IgD-negative memory B cell (primary cell): ENCODE results near the gene DEFB131B. TPM values are rescaled to one million over a fixed set of nuclear protein-coding genes. Genes with fewer than 3 reads are reported as not detected.
"Not testable (repeated sequence)": the region's sequence is repeated elsewhere in the genome, so short reads cannot be mapped to it uniquely, and the experiment has no call there.

Experiments
- H3K27ac Mint-ChIP-seq, 3 donors: one replicate each; pipeline ENCODE4 v1.8.0; 2020 to 2022; ENCODE audit warnings: mild to moderate bottlenecking in 3 of 3, mixed read lengths in 3 of 3, moderate library complexity in 1 of 3
- H3K27me3 Mint-ChIP-seq: one replicate; pipeline ENCODE4 v1.8.0; 2021; ENCODE audit warnings: mixed read lengths
- H3K36me3 Mint-ChIP-seq: one replicate; pipeline ENCODE4 v1.8.0; 2020; ENCODE audit warnings: mild to moderate bottlenecking, mixed read lengths
- H3K4me1 Mint-ChIP-seq, 3 donors: one replicate each; pipeline ENCODE4 v1.8.0; 2020 to 2022; ENCODE audit warnings: mixed read lengths in 3 of 3, mild to moderate bottlenecking in 1 of 3
- H3K4me3 Mint-ChIP-seq, 4 donors: one replicate each; pipeline ENCODE4 v1.8.0; 2020 to 2022; ENCODE audit warnings: mild to moderate bottlenecking in 4 of 4, mixed read lengths in 4 of 4, moderate library complexity in 3 of 4
- H3K9me3 Mint-ChIP-seq, 3 donors: one replicate each; pipeline ENCODE4 v1.8.0; 2020 to 2021; ENCODE audit warnings: mixed read lengths in 3 of 3, mild to moderate bottlenecking in 1 of 3
- polyA plus RNA-seq: library from polyadenylated mRNA; unstranded; fragments of 300-500 nt; fragmentation: Illumina TruSeq; gene quantifications from one replicate; pipeline ENCODE4 v1.2.3, GENCODE V29; 2021

DEFB131B gene, protein sequence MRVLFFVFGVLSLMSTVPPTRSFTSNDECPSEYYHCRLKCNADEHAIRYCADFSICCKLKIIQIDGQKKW
- polyA plus RNA-seq = not detected

DNA sequence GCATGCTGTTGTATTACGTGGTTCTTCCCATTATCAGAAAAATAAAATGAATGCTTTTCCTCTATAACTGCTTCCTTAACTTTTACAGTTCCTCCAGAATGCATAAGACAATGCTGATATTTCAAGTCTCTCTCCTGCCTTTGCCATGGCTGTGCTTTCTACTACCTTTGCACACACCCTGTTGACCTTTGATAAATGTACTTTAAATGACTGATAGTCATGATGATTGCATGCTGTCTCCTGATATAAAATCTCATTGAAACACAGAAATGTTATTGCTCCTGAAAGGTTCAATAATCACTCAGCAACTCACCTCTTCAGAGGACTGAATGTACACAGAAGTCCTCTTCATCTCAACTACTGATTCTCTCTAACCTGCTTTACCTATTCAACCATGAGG lies at the start of gene DEFB131B:
TSS of gene DEFB131B (plus strand) at position 395 of the 400 bp plus-strand sequence. CDS start at position 395, 0 bp downstream.
- not testable (repeated sequence) for H3K27ac Mint-ChIP-seq, H3K9me3 Mint-ChIP-seq, H3K4me3 Mint-ChIP-seq, H3K4me1 Mint-ChIP-seq, H3K27me3 Mint-ChIP-seq
- H3K36me3 Mint-ChIP-seq = peaks cover 12% of the 10 kb centered on the region

DNA sequence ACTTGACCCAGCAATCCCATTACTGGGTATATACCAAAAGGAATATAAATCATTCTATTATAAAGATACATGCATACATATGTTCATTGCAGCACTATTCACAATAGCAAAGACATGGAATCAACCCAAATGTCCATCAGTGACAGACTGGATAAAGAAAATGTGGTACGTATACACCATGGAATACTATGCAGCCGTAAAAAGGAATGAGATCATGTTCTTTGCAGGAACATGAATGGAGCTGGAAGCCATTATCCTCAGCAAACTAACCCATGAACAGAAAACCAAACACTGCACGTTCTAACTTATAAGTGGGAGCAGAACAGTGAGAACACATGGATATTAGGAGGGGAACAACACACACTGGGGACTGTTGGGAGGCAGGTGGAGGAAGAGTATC lies 49.0 kb upstream of the DEFB131B start:
- H3K27ac Mint-ChIP-seq, H3K27me3 Mint-ChIP-seq, H3K36me3 Mint-ChIP-seq, H3K4me1 Mint-ChIP-seq, H3K4me3 Mint-ChIP-seq, H3K9me3 Mint-ChIP-seq: not testable (repeated sequence)

DNA sequence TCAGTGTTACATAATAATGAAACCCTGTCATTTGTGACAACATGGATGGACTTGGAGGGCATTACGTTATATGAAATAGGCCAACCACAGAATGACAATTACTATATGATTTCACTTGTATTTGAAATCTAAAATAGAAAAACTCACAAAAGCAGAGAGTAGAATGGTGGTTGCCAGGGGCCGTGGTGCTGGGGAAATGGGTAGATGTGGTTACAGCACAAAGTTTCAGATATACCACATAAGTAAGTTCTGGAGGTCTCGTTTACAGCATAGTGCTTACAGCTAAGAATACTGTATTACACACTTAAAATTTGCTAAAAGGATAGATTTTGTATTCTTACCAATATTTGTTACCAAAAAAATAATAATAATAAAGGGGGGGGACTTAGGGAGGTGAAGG lies 48.6 kb upstream of the DEFB131B start:
- H3K36me3 Mint-ChIP-seq, H3K4me1 Mint-ChIP-seq, H3K4me3 Mint-ChIP-seq, H3K9me3 Mint-ChIP-seq, H3K27me3 Mint-ChIP-seq, H3K27ac Mint-ChIP-seq: not testable (repeated sequence)

DNA sequence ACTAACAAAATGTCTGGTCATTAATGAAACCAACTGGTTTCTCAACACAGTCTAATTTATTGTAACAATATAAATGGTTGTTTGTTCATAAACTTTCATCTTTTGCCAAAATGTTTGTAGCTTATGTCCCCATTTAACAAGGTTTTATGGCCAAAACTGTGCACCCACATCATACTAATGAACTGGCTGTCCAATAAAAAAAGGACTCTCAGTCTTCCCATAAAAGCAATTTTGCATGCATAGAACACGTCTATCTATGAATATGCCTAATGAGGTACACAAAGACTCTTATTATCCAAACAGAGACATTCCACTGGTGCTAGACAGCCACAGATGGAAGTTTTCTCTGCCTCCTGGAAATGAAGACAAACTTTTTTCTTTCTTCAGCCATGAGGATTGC lies 45.4 kb upstream of the DEFB131B start, which contains the start of gene DEFB108B:
TSS of gene DEFB108B (plus strand) at position 390 of the 400 bp plus-strand sequence. CDS start at position 390, 0 bp downstream.
- not testable (repeated sequence) for H3K4me1 Mint-ChIP-seq, H3K27me3 Mint-ChIP-seq, H3K4me3 Mint-ChIP-seq, H3K27ac Mint-ChIP-seq, H3K36me3 Mint-ChIP-seq, H3K9me3 Mint-ChIP-seq

DNA sequence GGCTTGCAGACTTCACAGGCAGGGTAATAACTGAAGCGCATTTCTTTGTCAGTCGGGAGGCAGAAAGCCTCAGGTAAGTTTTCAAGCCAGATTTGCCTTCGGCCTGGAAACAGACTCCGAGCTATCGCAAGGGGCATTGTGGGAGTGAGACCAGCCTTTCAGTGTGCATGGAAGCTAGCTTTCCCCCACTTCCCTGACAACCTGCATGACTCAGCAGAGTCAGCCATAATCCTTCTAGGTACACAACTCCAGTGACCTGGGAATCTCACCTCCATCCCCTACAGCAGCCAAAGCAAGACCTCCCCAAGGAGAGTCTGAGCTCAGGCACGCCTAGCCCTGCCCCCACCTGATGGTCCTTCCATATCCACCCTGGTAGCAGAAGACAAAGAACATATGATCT lies 35.5 kb upstream of the DEFB131B start:
- not testable (repeated sequence) for H3K4me3 Mint-ChIP-seq, H3K36me3 Mint-ChIP-seq, H3K27me3 Mint-ChIP-seq, H3K27ac Mint-ChIP-seq, H3K9me3 Mint-ChIP-seq, H3K4me1 Mint-ChIP-seq

DNA sequence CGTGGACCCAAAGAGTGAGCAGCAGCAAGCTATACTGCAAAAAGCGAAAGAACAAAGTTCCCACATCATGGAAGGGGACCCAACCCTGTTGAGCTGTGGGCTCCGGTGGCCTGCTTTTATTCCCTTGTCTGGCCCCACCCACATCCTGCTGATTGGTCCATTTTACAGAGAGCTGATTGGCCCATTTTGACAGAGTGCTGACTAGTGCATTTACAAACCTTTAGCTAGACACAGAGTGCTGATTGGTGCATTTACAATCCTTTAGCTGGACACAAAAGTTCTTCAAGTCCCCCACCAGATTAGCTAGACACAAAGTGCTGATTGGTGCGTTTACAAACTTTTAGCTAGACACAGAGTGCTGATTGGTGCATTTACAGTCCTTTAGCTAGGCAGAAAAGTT lies 34.9 kb upstream of the DEFB131B start:
- H3K36me3 Mint-ChIP-seq, H3K27ac Mint-ChIP-seq, H3K9me3 Mint-ChIP-seq, H3K4me3 Mint-ChIP-seq, H3K27me3 Mint-ChIP-seq, H3K4me1 Mint-ChIP-seq: not testable (repeated sequence)

DNA sequence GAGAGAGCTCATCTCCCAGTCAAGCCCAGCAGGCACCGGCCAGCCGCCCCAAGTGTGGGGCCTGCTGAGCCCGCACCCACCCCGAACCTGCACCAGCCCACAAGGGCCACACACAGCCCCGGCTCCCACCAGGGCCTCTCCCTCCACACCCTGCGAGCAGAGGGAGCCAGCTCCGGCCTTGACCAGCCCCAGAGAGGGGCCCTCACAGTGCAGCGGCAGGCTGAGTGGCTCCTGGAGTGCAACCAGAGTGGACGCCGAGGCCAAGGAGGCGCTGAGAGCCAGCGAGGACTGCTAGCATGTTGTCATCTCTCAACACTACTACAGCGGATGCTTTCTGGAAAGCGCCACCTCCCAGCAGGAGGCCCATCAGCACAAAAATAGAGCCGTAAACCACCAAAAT lies 34.4 kb upstream of the DEFB131B start:
- peaks cover 2% of the 10 kb centered on the region for H3K27me3 Mint-ChIP-seq
- no peak overlapping the region for H3K4me3 Mint-ChIP-seq
- H3K27ac Mint-ChIP-seq = no peak overlapping the region
- no peaks in the 10 kb centered on the region for H3K4me1 Mint-ChIP-seq
- H3K36me3 Mint-ChIP-seq = peaks cover 3% of the 10 kb centered on the region
- H3K9me3 Mint-ChIP-seq = peaks cover 0 to 2% (median 0%) of the 10 kb centered on the region in 3 donors

DNA sequence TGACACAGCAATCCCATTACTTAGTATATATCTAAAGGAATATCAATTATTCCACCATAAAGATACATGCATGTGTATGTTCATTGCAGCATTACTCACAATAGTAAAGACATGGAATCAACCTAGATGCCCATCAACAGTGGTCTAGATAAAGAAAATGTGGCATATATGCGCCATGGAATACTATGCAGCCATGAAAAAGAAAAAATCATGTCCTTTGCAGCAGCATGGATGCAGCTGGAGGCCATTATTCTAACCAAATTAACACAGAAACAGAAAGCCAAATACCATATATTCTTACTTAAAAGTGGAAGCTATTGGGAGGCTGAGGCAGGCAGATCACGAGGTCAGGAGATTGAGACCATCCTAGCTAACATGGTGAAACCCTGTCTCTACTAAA lies 24.4 kb upstream of the DEFB131B start:
- H3K27ac Mint-ChIP-seq, H3K36me3 Mint-ChIP-seq, H3K9me3 Mint-ChIP-seq, H3K27me3 Mint-ChIP-seq, H3K4me3 Mint-ChIP-seq, H3K4me1 Mint-ChIP-seq: not testable (repeated sequence)

DNA sequence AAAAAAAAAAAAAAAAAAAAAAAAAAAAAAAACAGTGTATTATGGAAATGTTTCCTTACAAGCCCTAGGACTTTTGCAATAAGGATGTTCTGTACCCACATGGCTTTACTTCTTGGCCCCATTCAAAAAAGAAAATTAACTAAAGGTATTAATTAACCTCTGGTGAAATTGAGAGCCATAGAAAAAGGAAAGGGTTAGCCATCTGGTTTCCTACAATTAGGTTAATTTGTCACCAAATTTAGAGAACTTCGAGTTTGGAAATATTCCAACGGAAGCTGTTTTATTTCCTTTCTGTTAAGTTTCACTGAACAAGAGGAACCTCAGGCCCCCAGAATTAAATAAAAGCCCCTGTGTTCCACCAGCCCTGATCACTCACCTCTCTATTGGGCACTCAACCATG lies 22.4 kb upstream of the DEFB131B start:
- H3K9me3 Mint-ChIP-seq, H3K4me1 Mint-ChIP-seq, H3K36me3 Mint-ChIP-seq, H3K4me3 Mint-ChIP-seq, H3K27me3 Mint-ChIP-seq: not testable (repeated sequence)
- peak overlapping the region in 1 of 3 donors; percentile 77 for H3K27ac Mint-ChIP-seq

DNA sequence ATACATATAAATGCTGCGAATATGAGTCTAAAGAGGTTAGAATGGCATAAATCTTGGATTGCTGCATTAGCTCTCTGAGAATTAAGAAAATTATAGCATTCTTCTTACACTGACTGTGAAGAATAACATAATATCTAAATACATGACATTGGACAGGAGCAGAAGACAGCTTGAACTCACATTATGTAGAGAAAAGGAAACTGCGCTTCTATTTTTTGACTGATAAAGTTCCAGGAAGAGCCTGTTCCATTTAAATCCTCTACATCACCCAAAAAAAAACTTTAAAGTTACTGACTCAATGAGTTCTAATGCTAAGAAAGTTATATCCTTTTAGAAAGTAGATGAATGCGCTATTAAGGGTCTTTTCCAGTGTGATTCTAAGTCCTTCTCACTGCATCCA lies 17.4 kb upstream of the DEFB131B start:
- H3K36me3 Mint-ChIP-seq, H3K4me3 Mint-ChIP-seq, H3K27ac Mint-ChIP-seq, H3K4me1 Mint-ChIP-seq, H3K9me3 Mint-ChIP-seq, H3K27me3 Mint-ChIP-seq: not testable (repeated sequence)

DNA sequence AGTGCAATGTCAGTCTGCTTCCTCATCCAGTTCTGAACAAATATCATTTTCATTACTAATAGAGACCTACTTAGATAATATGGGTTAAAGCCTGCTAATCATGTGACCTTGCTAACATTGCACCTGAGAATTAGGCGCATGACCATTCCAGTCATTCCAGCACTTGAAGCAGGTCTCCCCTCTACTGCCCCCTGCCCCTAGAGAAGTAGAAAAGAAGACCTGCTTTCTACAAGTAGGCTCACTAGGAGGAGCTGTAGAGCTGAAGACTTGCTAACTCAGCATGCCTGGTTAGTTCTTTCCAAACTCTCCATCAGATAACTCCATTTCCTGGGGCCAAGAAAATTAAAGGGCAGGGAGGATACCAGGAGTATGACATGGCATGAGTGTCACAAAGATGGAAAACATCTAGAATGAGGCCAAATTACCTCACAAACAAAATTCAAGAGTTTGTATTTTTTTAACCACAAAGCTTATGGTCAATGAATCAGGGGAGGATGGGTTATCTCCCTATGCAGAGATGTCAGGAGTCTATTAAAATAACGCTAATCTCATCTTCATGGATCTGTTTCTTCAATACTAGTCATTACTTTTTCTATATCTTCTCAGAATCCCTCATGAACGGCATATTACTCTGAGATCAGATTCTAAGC lies 14.2 kb upstream of the DEFB131B start:
- not testable (repeated sequence) for H3K9me3 Mint-ChIP-seq, H3K27me3 Mint-ChIP-seq, H3K4me1 Mint-ChIP-seq, H3K36me3 Mint-ChIP-seq, H3K4me3 Mint-ChIP-seq
- peak overlapping the region in 1 of 3 donors; percentile 79 for H3K27ac Mint-ChIP-seq

DNA sequence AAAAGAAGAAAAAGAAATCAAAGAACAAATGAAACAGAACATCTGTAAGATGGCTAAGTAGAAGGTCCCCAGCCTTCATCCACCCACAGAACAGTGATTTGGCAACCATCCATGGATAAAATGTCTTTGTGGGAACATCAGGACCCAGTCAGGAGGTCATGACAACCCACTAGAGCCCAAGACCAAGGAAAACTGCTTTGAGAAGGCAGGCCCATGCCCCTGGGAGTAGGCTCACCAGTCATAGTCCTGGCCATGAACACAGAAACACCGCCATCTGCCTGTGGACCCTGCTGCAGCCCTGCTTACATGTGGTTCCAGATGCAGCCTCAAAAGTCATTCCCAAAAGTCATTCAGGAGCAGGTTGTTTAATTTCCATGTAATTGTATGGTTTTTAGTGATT lies 11.0 kb upstream of the DEFB131B start:
- H3K27ac Mint-ChIP-seq, H3K9me3 Mint-ChIP-seq, H3K36me3 Mint-ChIP-seq, H3K4me3 Mint-ChIP-seq, H3K27me3 Mint-ChIP-seq: not testable (repeated sequence)
- H3K4me1 Mint-ChIP-seq = peaks cover 14 to 21% (median 21%) of the 10 kb centered on the region in 3 donors

DNA sequence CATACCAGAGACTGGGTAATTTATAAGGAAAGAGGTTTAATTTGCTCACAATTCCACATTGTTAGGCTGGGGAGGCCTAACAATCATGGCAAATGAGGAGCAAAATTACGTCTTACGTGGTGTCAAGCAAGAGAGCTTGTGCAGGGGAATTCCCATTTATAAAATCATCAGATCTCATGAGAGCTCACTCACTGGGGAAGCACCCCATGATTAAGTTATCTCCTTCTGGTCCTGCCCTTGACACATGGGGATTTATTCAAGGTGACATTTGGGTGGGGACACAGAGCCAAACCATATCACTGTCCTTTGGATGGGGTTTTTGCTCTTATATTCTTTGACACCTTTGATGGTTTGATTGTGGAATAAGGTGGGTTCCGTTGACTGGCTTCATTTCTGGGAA lies 8.3 kb upstream of the DEFB131B start:
- H3K27ac Mint-ChIP-seq = peak overlapping the region in 2 of 3 donors; percentile 19 to 78

DNA sequence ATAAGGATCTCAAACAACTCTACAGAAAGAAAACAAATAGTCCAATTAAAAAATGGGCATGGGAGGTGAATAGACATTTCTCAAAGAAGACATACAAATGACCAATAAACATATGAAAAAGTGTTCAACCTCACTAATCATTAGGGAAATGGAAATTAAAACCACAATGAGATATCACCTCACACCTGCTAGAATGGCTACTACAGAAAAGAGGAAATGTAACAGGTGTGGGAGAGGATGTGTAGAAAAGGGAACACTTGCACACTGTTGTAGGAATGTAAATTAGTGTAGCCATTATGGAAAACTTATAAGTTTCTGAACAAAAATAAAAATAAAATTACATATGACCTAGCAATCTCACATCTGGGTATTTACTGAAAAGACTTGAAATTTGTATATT lies 7.6 kb upstream of the DEFB131B start:
- peaks cover 14 to 18% (median 17%) of the 10 kb centered on the region in 3 donors for H3K4me1 Mint-ChIP-seq
- not testable (repeated sequence) for H3K27me3 Mint-ChIP-seq, H3K36me3 Mint-ChIP-seq, H3K9me3 Mint-ChIP-seq
- H3K27ac Mint-ChIP-seq = peak overlapping the region in 2 of 3 donors; percentile 19 to 78
- peak overlapping the region in 3 of 4 donors; percentile 30 to 87 (median 79) for H3K4me3 Mint-ChIP-seq

More for the DNA sequence above, 8.3 kb upstream of the DEFB131B start:
- not testable (repeated sequence) for H3K9me3 Mint-ChIP-seq, H3K27me3 Mint-ChIP-seq, H3K36me3 Mint-ChIP-seq
- H3K4me3 Mint-ChIP-seq = peak overlapping the region in 2 of 4 donors; percentile 67 to 87
- peaks cover 14 to 18% (median 17%) of the 10 kb centered on the region in 3 donors for H3K4me1 Mint-ChIP-seq

DNA sequence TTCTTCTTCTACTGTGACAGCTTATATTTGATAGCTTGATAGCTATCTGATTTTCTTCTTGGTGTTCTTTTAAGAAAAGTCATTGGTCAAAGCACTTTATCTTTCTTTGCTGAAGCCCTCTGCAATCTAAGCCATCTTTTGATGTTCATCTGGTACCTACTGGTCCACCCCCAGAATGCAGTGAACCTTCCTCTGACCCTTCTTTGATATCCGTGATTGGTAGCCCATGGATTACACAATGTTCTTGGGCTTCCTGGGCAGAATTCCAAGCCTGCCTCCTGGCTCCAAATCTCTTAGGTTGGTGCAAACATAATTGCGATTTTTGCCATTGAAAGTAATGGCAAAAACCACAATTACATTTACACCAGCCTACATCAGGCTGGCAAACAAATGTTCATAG lies 2.0 kb upstream of the DEFB131B start:
- peaks cover 12% of the 10 kb centered on the region for H3K36me3 Mint-ChIP-seq
- H3K27me3 Mint-ChIP-seq, H3K9me3 Mint-ChIP-seq, H3K27ac Mint-ChIP-seq, H3K4me3 Mint-ChIP-seq, H3K4me1 Mint-ChIP-seq: not testable (repeated sequence)

DNA sequence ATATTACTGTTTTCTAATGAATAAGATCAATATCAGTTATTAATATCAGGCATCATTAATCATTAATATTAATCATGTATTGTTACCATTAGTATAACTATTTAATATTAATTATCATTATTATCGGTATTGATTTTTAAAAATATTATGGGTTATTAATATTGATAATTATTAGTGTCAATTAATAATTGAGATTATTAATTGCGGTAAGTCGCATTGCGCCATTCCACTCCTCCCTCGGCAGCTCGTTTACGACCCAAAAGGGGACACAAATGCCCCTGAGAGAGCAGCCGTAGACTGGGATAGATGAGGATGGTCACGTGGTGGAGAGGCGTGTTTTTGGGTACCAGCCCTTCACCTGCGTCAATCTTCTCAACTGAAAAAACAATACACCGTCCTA lies 7.6 kb downstream of the DEFB131B start:
- not testable (repeated sequence) for H3K36me3 Mint-ChIP-seq, H3K9me3 Mint-ChIP-seq, H3K4me1 Mint-ChIP-seq, H3K27me3 Mint-ChIP-seq, H3K27ac Mint-ChIP-seq, H3K4me3 Mint-ChIP-seq
